GM10266 (cell line): ENCODE results near the gene TMC6.

Experiments used
- DNase-seq: peaks from one replicate; pipeline ENCODE4 v3.0.0; 2012; ENCODE audit errors: extremely low spot score
- TF ChIP-seq, protein P1 (sequence below): IDR thresholded peaks from 2 replicates; pipeline ENCODE4 v1.5.1; 2012; ENCODE audit warnings: mild to moderate bottlenecking, low read depth; ENCODE audit not compliant: control insufficient read depth, insufficient read depth; ENCODE audit errors: missing control alignments

TMC6 gene

GRCh38 chr17:78111727-78112517 is 16.6 kb downstream of the TMC6 start:
- DNase-seq = no peak
- TF ChIP-seq, protein P1, sequence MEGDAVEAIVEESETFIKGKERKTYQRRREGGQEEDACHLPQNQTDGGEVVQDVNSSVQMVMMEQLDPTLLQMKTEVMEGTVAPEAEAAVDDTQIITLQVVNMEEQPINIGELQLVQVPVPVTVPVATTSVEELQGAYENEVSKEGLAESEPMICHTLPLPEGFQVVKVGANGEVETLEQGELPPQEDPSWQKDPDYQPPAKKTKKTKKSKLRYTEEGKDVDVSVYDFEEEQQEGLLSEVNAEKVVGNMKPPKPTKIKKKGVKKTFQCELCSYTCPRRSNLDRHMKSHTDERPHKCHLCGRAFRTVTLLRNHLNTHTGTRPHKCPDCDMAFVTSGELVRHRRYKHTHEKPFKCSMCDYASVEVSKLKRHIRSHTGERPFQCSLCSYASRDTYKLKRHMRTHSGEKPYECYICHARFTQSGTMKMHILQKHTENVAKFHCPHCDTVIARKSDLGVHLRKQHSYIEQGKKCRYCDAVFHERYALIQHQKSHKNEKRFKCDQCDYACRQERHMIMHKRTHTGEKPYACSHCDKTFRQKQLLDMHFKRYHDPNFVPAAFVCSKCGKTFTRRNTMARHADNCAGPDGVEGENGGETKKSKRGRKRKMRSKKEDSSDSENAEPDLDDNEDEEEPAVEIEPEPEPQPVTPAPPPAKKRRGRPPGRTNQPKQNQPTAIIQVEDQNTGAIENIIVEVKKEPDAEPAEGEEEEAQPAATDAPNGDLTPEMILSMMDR = no peak

- TF ChIP-seq, protein P1 = no peak
- no peak for DNase-seq
Observed at GRCh38 chr17:78111016-78111726, 17.4 kb downstream of the TMC6 start.

GRCh38 chr17:78110363-78111015 is 18.1 kb downstream of the TMC6 start:
- TF ChIP-seq, protein P1 = no peak

DNA sequence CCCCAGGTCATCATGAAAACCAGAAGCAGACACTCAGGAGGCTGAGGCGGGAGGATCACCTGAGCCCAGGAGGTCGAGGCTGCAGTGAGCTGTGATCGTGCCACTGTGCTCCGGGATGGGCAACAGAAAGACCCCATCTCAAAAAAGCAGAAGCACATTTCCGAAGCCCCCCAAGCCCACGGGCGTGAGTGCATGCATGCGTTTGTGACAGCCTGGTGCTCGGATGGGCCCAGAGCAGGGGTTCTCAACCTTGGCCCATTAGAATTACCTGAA is 19.1 kb downstream of the TMC6 start:
- DNase-seq = no peak
- TF ChIP-seq, protein P1 = no peak

More at GRCh38 chr17:78110363-78111015, 18.1 kb downstream of the TMC6 start:
- no peak for DNase-seq

DNA sequence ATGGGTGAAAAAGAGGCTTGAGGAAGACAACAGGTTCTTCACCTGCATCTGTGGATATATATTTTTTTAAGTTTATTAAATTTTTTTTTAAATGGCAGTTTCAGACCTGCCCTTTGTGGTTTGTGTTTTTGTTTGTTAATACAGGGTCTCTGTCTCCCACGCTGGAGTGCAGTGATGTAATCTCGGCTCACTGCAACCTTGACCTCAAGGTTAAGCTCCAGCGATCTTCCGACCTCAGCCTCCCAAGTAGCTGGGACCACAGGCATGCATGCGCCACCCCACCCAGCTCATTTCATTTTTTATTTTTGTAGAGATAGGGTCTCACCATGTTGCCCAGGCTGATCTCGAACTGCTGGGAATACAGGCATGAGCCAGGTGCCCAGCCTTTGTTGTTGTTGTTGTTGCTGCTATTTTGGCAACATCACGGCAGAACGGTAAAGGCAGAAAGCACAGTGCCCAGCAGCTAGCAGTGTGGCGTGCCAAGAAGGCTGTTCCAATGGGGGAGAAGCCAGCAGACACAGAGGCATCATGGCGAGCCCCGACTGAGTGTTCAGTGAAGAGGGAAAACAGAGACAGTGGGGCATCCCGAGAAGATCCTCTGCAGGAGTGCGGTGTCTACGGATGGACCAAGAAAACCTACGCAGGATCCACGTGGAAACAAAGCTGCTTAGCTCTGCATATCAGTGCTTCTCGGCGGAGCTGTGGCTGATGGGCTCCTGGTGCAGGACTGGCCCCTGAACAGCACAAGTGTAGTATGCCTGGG is 19.6 kb downstream of the TMC6 start:
- DNase-seq = no peak
- TF ChIP-seq, protein P1 = no peak

GRCh38 chr17:78107976-78108725 is 20.4 kb downstream of the TMC6 start:
- TF ChIP-seq, protein P1 = no peak
- DNase-seq = no peak
